Keratinocyte (primary cell): ENCODE data around the gene DACT3.

ENCODE experiments used
- EZH2 ChIP-seq: IDR thresholded peaks from one replicate; pipeline ENCODE4 v1.6.1; 2012; ENCODE audit warnings: inconsistent platforms, mild to moderate bottlenecking, low read length, moderate library complexity
- TF ChIP-seq, protein P1 (sequence below), 3 experiments: IDR thresholded peaks in 1 of 3; conservative IDR thresholded peaks in 1 of 3; optimal IDR thresholded peaks in 1 of 3; 2 replicates in 2 of 3; 3 replicates in 1 of 3; pipeline versions ENCODE3 to v1.5.1; 2011; ENCODE audit warnings: low read length in 3 of 3, mild to moderate bottlenecking in 3 of 3, moderate library complexity in 2 of 3, control low read depth in 1 of 3, inconsistent platforms in 1 of 3; ENCODE audit not compliant: insufficient read depth in 2 of 3; ENCODE audit errors: extremely low read depth in 1 of 3

DNA sequence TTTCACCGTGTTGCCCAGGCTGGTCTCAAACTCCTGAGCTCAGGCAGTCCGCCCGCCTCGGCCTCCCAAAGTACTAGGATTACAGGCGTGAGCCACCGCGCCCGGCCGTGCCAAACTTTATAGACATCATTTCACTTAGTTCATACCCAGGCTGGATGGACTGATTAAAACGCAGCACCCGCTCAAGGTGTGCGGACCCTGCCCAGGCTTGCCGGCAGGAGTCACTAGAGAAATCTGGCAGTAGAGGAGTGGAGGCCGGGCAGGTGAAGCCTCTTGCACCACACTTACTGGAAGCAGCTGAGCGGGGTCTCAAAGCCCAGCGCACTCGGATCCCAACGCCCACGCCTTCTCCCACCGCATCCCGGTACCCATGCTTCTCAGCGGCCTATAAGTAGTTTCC lies 47.5 kb downstream of the DACT3 start:
- TF ChIP-seq, protein P1, sequence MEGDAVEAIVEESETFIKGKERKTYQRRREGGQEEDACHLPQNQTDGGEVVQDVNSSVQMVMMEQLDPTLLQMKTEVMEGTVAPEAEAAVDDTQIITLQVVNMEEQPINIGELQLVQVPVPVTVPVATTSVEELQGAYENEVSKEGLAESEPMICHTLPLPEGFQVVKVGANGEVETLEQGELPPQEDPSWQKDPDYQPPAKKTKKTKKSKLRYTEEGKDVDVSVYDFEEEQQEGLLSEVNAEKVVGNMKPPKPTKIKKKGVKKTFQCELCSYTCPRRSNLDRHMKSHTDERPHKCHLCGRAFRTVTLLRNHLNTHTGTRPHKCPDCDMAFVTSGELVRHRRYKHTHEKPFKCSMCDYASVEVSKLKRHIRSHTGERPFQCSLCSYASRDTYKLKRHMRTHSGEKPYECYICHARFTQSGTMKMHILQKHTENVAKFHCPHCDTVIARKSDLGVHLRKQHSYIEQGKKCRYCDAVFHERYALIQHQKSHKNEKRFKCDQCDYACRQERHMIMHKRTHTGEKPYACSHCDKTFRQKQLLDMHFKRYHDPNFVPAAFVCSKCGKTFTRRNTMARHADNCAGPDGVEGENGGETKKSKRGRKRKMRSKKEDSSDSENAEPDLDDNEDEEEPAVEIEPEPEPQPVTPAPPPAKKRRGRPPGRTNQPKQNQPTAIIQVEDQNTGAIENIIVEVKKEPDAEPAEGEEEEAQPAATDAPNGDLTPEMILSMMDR (optimal IDR thresholded peaks at IDR 0.05 in 1 of 3, IDR thresholded peaks at IDR 0.05 in 1 of 3, conservative IDR thresholded peaks at IDR 0.05 in 1 of 3; ENCODE audit: extremely low read depth in 1 of 3, insufficient read depth in 2 of 3, low read length in 3 of 3), result peak in 1 of 3 experiments; percentile 4
- TF ChIP-seq EZH2, result no peak
